GM12864 (cell line): ENCODE data around the gene APOB.

Experiments used
- DNase-seq: peaks from one replicate; pipeline ENCODE4 v3.0.0-alpha.2; 2011; ENCODE audit warnings: low read depth
- H3K4me3 ChIP-seq: 2 replicates; pipeline ENCODE4 v1.5.1; 2011; ENCODE audit warnings: mild to moderate bottlenecking, low read depth, low read length, control low read depth
- CTCF ChIP-seq: IDR thresholded peaks from 2 replicates; pipeline ENCODE4 v1.5.1; 2011; ENCODE audit warnings: low read depth, mild to moderate bottlenecking, moderate library complexity, low read length, control low read depth, inconsistent platforms; ENCODE audit errors: missing control alignments

Gene APOB

GRCh38 chr2:21040468-21041377 is 3.1 kb downstream of the APOB start:
- H3K4me3 ChIP-seq = no peak overlapping the region
- no peak for DNase-seq
- no peak for TF ChIP-seq CTCF

- TF ChIP-seq CTCF = no peak
- DNase-seq = no peak
- no peak overlapping the region for H3K4me3 ChIP-seq
Observed at GRCh38 chr2:21039979-21040467, 3.9 kb downstream of the APOB start.

GRCh38 chr2:21039080-21039556 is 4.8 kb downstream of the APOB start:
- H3K4me3 ChIP-seq = no peak overlapping the region
- no peak for TF ChIP-seq CTCF
- no peak for DNase-seq

GRCh38 chr2:21038403-21039073 is 5.3 kb downstream of the APOB start:
- no peak for TF ChIP-seq CTCF
- H3K4me3 ChIP-seq = no peak overlapping the region
- no peak for DNase-seq

GRCh38 chr2:21037671-21038108 is 6.2 kb downstream of the APOB start:
- no peak for DNase-seq
- no peak overlapping the region for H3K4me3 ChIP-seq
- TF ChIP-seq CTCF = no peak

GRCh38 chr2:21036708-21037670 is 6.9 kb downstream of the APOB start:
- no peak for DNase-seq
- no peak for TF ChIP-seq CTCF
- no peak overlapping the region for H3K4me3 ChIP-seq
